ENCODE data around the gene CAB39.

CAB39 gene

GRCh38 chr2:230868947-230869913, 156.6 kb downstream of the CAB39 start:
- TF ChIP-seq, protein P1, sequence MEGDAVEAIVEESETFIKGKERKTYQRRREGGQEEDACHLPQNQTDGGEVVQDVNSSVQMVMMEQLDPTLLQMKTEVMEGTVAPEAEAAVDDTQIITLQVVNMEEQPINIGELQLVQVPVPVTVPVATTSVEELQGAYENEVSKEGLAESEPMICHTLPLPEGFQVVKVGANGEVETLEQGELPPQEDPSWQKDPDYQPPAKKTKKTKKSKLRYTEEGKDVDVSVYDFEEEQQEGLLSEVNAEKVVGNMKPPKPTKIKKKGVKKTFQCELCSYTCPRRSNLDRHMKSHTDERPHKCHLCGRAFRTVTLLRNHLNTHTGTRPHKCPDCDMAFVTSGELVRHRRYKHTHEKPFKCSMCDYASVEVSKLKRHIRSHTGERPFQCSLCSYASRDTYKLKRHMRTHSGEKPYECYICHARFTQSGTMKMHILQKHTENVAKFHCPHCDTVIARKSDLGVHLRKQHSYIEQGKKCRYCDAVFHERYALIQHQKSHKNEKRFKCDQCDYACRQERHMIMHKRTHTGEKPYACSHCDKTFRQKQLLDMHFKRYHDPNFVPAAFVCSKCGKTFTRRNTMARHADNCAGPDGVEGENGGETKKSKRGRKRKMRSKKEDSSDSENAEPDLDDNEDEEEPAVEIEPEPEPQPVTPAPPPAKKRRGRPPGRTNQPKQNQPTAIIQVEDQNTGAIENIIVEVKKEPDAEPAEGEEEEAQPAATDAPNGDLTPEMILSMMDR (IDR thresholded peaks at IDR 0.05; ENCODE audit: low read depth, low read length): no peak
- Histone ChIP-seq H3K36me3 (peaks cover 35% of the 10 kb centered on the region), H3K27ac (peak overlapping the region; percentile 92), H3K4me3 (ENCODE audit: low read depth, low read length) (peak overlapping the region; percentile 8; the same call in 1 of the 2 replicates), H3K27me3 (ENCODE audit: insufficient read depth, low read depth, severe bottlenecking) (no peaks in the 10 kb centered on the region), H3K9me3 (ENCODE audit: severe bottlenecking) (no peaks in the 10 kb centered on the region)
- no peak for DNase-seq

DNA sequence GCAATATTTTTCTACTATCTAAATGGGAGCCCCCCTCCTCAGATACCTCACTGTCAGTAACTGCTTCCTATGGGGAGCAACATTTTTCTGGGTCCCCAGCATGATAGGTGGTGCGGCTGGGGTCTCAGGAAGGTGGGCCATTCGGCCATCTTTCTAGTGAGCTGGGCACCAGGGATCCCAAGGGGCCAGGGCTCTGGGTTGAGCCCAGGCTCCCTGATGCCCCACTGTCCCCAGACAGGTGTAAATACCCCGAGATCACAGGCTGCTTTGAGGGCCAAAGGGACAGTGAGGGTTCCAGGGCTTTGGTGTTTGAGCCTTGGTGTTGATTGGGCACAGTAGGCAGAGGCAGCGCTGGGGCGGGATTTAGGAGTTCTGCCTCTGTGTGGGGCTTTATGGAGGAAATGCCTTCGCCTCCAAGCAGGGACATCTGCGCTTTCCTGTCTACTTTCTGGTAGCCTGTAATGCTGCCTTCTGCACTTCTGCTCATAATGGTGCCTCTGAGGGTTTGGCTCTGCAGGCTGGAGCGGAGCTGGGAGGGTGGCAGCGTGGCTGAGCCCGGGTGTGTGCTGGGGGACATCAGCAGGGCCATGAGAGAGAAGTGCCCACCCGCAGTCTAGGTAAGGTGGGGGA, 157.4 kb downstream of the CAB39 start:
- Histone ChIP-seq H3K4me3 (ENCODE audit: low read depth, low read length) (peak overlapping the region; percentile 33), H3K27ac (peak overlapping the region; percentile 92), H3K27me3 (ENCODE audit: insufficient read depth, low read depth, severe bottlenecking) (no peaks in the 10 kb centered on the region), H3K36me3 (peaks cover 41% of the 10 kb centered on the region), H3K9me3 (ENCODE audit: severe bottlenecking) (no peaks in the 10 kb centered on the region)
- DNase-seq: peak; percentile 49
- TF ChIP-seq, protein P1 (IDR thresholded peaks at IDR 0.05; ENCODE audit: low read depth, low read length): no peak

Data from WERI-Rb-1 (cell line).